Keratinocyte (primary cell): Measurements from ENCODE around the gene PRKN.

Experiments
- CTCF ChIP-seq, 3 experiments: IDR thresholded peaks in 1 of 3; conservative IDR thresholded peaks in 1 of 3; optimal IDR thresholded peaks in 1 of 3; 2 replicates in 2 of 3; 3 replicates in 1 of 3; pipeline versions ENCODE3 to v1.5.1; 2011; ENCODE audit warnings: low read length in 3 of 3, mild to moderate bottlenecking in 3 of 3, moderate library complexity in 2 of 3, control low read depth in 1 of 3, inconsistent platforms in 1 of 3; ENCODE audit not compliant: insufficient read depth in 2 of 3; ENCODE audit errors: extremely low read depth in 1 of 3
- EZH2 ChIP-seq: IDR thresholded peaks from one replicate; pipeline ENCODE4 v1.6.1; 2012; ENCODE audit warnings: inconsistent platforms, mild to moderate bottlenecking, low read length, moderate library complexity

- TF ChIP-seq CTCF (optimal IDR thresholded peaks at IDR 0.05 in 1 of 3, IDR thresholded peaks at IDR 0.05 in 1 of 3, conservative IDR thresholded peaks at IDR 0.05 in 1 of 3; ENCODE audit: extremely low read depth in 1 of 3, insufficient read depth in 2 of 3, low read length in 3 of 3) (no peak), EZH2 (no peak)
Measured at GRCh38 chr6:161575523-161576254, 1151.9 kb downstream of the PRKN start.
